GM20000 (cell line): ENCODE data around the gene GPSM1.
A peak's percentile ranks its signal among the peaks of the same experiment; 100 is the strongest.

Experiments used
- DNase-seq: peaks from one replicate; pipeline ENCODE4 v3.0.0; 2012; ENCODE audit warnings: low spot score
- TF ChIP-seq, protein P1 (sequence below): IDR thresholded peaks from 2 replicates; pipeline ENCODE4 v1.5.1; 2012; ENCODE audit warnings: mild to moderate bottlenecking, control low read depth; ENCODE audit errors: extremely low read depth, missing control alignments

GPSM1 gene

DNA sequence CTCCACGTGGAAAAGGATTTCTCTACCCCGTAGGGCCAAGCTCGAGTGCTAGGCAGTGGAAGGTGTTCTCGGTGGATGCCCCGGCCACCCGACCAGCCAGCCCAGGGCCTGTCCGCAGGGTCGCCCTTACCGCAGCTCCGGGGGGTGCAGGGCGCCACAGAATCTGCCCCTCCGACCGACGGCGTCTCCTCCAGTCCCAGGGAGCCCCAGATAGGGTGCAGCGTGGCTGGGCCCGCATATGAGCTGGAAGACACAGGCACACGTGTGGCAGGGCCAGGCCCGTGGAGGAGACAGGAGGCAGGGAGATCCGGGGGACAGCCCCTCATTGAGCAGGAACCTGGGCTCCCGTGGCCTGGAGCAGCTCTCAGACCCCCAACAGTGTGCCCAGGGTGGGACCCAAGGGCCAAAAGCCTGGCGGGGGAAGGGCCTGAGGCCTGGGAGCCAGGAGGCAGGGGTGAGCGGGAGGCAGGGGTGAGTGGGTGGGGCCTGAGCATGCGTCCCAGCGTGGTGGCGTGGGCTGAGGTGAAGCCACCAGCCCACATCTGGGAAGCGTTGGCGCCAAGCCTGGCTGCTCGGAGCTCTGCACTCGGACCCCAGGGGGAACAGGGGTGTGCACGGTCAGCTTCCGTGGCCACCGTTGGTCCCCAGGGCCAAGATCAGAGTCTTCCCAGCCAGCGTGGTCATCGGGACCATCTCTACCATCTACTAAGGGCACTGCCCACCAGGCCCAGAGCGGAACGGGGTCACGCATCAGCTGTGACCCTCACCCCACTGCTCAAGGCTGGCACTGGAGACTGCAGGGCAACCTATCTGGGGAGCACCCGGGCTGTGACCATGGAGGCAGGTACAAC is 45.7 kb upstream of the GPSM1 start:
- TF ChIP-seq, protein P1, sequence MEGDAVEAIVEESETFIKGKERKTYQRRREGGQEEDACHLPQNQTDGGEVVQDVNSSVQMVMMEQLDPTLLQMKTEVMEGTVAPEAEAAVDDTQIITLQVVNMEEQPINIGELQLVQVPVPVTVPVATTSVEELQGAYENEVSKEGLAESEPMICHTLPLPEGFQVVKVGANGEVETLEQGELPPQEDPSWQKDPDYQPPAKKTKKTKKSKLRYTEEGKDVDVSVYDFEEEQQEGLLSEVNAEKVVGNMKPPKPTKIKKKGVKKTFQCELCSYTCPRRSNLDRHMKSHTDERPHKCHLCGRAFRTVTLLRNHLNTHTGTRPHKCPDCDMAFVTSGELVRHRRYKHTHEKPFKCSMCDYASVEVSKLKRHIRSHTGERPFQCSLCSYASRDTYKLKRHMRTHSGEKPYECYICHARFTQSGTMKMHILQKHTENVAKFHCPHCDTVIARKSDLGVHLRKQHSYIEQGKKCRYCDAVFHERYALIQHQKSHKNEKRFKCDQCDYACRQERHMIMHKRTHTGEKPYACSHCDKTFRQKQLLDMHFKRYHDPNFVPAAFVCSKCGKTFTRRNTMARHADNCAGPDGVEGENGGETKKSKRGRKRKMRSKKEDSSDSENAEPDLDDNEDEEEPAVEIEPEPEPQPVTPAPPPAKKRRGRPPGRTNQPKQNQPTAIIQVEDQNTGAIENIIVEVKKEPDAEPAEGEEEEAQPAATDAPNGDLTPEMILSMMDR = no peak
- no peak for DNase-seq

DNA sequence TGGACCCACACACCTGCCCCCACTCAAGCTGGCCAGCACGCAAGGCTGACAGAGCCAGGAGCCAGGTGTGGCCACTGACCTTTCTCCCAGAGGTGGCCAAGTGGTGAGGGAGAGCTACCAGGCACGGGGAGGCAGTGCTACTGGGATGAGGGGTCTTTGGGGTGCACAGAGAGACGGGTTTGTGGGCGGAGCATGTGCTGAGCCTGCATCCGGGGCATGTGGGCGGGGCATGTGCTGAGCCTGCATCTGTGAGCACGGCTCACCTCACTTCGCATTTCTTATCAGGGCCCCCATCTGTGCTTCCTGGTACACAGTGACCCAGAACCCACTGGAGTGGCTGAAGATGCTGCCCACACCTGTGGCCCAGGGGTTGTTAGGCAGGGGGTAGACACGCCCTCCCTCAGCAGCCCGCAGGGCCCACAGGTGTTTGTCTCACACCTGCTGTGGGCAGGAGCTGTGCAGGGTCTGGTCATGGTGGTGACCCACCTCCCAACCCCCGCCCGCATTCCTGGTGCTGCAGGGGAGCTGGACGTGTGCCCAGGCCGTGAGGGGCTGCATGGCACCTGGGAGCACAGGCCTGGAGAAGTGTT is 45.0 kb upstream of the GPSM1 start:
- TF ChIP-seq, protein P1 = no peak
- DNase-seq = no peak

DNA sequence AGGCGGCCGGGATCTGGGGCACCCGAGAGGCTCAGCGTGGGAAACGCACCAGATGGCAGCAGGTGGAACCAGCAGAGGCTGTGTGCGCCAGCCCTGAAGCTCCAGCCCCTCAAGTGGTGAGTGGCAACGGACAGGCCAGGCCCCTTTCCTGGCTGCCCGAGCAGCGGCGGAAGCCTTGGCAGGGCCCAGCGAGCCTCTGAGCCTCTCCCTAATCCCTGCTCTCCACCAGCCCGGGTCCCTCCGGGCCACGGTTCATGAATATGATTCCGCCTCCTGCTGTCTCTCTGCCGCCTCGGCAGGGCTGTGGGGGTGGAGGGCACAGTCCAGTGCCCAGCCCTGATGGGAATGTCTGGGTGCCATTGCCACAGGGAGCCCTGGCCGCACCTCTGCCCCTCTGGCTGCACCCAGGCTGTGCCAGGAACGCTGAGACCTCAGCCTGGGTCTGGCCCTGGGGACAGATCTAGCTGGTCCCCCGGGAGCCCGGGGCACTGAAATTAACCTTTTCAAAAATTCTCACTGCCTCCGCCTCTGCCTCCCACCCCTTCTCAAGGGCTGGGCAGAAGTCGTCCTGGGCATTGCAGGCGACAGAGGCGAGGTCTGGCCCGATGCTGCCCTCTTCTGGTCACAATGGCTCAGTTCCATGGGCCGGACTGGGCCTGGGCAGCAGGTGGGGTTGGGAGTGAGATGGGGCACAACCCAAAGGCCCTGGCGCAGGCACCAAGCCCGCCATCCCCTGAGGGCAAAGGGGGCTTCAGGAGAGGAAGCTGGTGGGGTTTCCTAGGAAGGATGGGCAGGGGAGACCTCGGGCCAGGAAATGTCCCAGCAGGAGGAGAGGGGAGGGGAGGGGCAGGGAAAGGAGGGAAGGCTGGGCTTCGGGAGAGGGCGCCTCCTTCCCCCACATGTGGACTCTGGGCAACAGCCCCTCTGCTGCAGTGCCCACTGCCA is 43.8 kb upstream of the GPSM1 start:
- peak; percentile 94 for DNase-seq
- TF ChIP-seq, protein P1 = peak; percentile 85

- TF ChIP-seq, protein P1 = no peak
- no peak for DNase-seq
Measured at GRCh38 chr9:136284311-136284710, 43.0 kb upstream of the GPSM1 start.

DNA sequence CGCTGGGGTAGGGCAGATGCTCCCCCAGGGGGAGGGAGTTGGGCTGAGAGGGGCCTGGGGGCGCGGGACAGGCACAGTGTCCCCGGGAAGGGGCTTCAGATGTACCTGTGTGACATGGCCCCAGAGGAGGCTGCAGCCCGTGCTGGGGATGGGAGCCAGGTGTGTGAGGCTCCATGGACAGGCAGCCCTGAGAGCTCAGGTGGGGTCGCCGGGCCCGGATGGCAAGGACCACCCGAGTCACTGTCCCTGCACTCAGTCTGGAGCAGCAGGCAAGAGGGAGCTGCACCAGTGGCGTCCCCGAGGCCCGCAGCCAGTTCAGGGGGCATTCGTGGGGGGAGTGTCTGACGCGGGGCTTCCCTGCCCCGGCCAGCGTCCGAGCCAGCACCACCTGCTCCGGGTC is 42.4 kb upstream of the GPSM1 start:
- TF ChIP-seq, protein P1 = no peak
- DNase-seq = no peak

DNA sequence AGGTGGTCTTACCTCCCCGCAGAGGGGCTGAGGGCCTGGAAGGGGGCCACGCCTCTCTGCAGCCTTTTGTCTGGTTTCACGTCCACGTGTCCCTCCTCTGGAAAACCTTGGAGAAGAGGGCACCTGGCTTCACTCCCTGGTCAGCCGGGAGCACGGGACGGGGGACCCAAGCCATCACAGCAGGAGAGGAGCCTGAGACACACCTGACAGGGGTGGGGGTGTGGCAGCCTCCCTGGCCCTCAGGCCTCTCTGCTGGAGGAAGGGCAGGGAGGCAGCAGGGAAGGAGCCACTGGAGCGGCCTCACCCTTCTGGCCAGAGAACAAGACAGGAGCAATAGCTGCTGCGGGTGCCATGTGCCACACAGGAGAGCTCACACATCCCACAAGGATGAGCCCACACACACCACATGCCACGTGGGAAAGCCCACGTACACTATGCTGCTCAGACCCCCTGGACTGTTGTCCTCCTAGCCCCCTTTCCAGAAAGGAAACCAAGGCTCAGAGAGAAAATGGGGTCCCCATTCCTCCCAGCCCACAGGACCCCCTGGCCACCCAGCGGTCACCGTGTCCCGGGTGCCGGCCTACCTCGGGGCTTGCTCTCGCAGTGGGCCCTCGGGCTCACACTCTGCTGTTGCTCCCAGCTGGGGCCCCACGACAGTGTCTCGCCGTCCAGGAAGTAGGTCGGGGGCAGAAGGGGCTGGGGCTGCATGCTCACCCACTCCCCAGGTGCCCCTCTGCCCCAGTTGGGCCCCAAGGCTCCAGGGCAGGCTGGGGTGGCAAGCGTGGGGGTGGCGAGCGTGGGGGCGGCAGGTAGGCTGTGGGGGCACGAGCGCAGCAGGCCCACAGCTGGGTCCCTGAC is 41.6 kb upstream of the GPSM1 start:
- DNase-seq = no peak
- TF ChIP-seq, protein P1 = no peak
